Trophoblast cell (in vitro differentiated cells and primary cell): Measurements from ENCODE around the gene PLA2G4A.

Experiments used
- DNase-seq, 2 donors: peaks; one replicate each; pipeline ENCODE4 v3.0.0-alpha.2; 2016
- H2AFZ ChIP-seq: 2 replicates; pipeline ENCODE4 v1.6.1; 2013; ENCODE audit warnings: low read length, moderate library complexity, mild to moderate bottlenecking; ENCODE audit not compliant: insufficient read depth, poor library complexity
- H2AK5ac ChIP-seq: 2 replicates; pipeline ENCODE4 v1.6.1; 2013; ENCODE audit warnings: mild to moderate bottlenecking, low read length
- H2BK120ac ChIP-seq: 2 replicates; pipeline ENCODE4 v1.6.1; 2013; ENCODE audit warnings: low read length, mild to moderate bottlenecking, moderate library complexity; ENCODE audit not compliant: insufficient read depth, poor library complexity
- H2BK12ac ChIP-seq: 2 replicates; pipeline ENCODE4 v1.6.1; 2013; ENCODE audit warnings: mild to moderate bottlenecking, low read length, moderate library complexity
- H2BK5ac ChIP-seq: 2 replicates; pipeline ENCODE4 v1.6.1; 2013; ENCODE audit warnings: low read length, low read depth, moderate library complexity, mild to moderate bottlenecking; ENCODE audit not compliant: poor library complexity
- H3K14ac ChIP-seq: 2 replicates; pipeline ENCODE4 v1.6.1; 2013; ENCODE audit warnings: mild to moderate bottlenecking, low read length
- H3K18ac ChIP-seq: 2 replicates; pipeline ENCODE4 v1.6.1; 2013; ENCODE audit warnings: mild to moderate bottlenecking, low read length
- H3K23ac ChIP-seq: 2 replicates; pipeline ENCODE4 v1.6.1; 2013; ENCODE audit warnings: low read length
- H3K27ac ChIP-seq: 2 replicates; pipeline ENCODE4 v1.5.1; 2013; ENCODE audit warnings: low read depth, mild to moderate bottlenecking, inconsistent platforms, low read length, moderate library complexity
- H3K27me3 ChIP-seq: 2 replicates; pipeline ENCODE4 v1.6.1; 2013; ENCODE audit warnings: inconsistent platforms, mild to moderate bottlenecking, low read length, moderate library complexity; ENCODE audit not compliant: insufficient read depth
- H3K36me3 ChIP-seq, 2 experiments: 1 replicate in 1 of 2; 2 replicates in 1 of 2; pipeline ENCODE4 v1.6.1; 2013; ENCODE audit warnings: low read length in 2 of 2, mild to moderate bottlenecking in 2 of 2, moderate library complexity in 1 of 2; ENCODE audit not compliant: insufficient read depth in 2 of 2, control insufficient read depth in 1 of 2
- H3K4ac ChIP-seq: 2 replicates; pipeline ENCODE4 v1.6.1; 2013; ENCODE audit warnings: low read depth, mild to moderate bottlenecking, low read length, moderate library complexity
- H3K4me1 ChIP-seq, 2 experiments: 1 replicate in 1 of 2; 2 replicates in 1 of 2; pipeline ENCODE4 v1.6.1; 2013; ENCODE audit warnings: low read length in 2 of 2, mild to moderate bottlenecking in 2 of 2, moderate library complexity in 1 of 2; ENCODE audit not compliant: insufficient read depth in 2 of 2, control insufficient read depth in 1 of 2
- H3K4me2 ChIP-seq: 2 replicates; pipeline ENCODE4 v1.6.1; 2013; ENCODE audit warnings: inconsistent platforms, mild to moderate bottlenecking, low read length, moderate library complexity
- H3K4me3 ChIP-seq: 2 replicates; pipeline ENCODE4 v1.5.1; 2013; ENCODE audit warnings: mild to moderate bottlenecking, low read depth, low read length, inconsistent platforms
- H3K79me1 ChIP-seq: one replicate; pipeline ENCODE4 v1.6.1; 2013; ENCODE audit warnings: low read length
- H3K79me2 ChIP-seq: 2 replicates; pipeline ENCODE4 v1.6.1; 2013; ENCODE audit warnings: low read length, mild to moderate bottlenecking; ENCODE audit not compliant: control insufficient read depth, insufficient read depth, poor library complexity
- H3K9ac ChIP-seq: 2 replicates; pipeline ENCODE4 v1.6.1; 2013; ENCODE audit warnings: mild to moderate bottlenecking, low read length
- H3K9me3 ChIP-seq: 2 replicates; pipeline ENCODE4 v1.6.1; 2013; ENCODE audit warnings: low read depth, mild to moderate bottlenecking, control low read depth, inconsistent platforms, low read length; ENCODE audit not compliant: insufficient read depth
- H4K12ac ChIP-seq: 2 replicates; pipeline ENCODE4 v1.6.1; 2013; ENCODE audit warnings: low read depth, mild to moderate bottlenecking, low read length, moderate library complexity
- H4K8ac ChIP-seq: 2 replicates; pipeline ENCODE4 v1.6.1; 2013; ENCODE audit warnings: low read depth, mild to moderate bottlenecking, low read length, moderate library complexity
- H4K91ac ChIP-seq: one replicate; pipeline ENCODE4 v1.6.1; 2013; ENCODE audit warnings: low read depth, mild to moderate bottlenecking, low read length, moderate library complexity
- WGBS: extraction: QIAGEN DNeasy Blood & Tissue Kit; methylation state at CpG from one replicate; pipeline ENCODE4 v1.1.7; 2013; ENCODE audit warnings: missing lambda C conversion rate; ENCODE audit not compliant: insufficient read length, insufficient coverage; ENCODE audit errors: extremely low coverage; 5-methylcytosine and 5-hydroxymethylcytosine counted together

The PLA2G4A gene

DNA sequence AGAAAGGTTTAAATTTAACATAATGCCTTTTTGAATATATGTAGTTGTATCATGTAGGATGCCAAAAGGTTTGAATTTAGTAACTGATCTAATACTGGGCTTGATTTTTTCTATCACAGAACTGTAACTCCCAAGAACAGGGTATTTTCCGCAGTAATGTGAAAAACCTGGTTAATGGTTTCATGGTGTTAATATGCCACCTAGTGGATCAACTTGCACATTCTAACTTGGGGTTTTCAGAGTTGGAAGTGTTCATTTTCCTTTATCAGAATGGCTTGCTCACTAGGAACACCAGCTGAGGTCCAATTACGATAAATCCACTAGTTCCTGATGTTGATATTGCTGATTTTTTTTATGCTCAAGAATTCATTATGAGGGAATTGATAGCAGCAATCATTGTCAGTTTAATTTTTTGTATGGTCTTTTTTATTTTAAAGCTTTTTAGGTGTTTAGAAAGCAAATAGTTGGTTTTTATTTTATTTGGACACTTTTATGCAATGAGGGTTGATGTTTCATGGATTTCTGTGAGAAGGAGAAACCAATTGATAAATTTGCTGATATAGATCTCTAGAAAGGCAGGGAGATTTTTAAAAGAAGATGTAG is 157.2 kb downstream of the PLA2G4A start:
- Histone ChIP-seq H3K4me1 (peaks cover 2 to 4% of the 10 kb centered on the region in 2 experiments), H3K18ac (no peak overlapping the region), H3K14ac (no peak overlapping the region), H3K27ac (no peak overlapping the region), H2BK12ac (no peak overlapping the region), H2BK120ac (no peak overlapping the region), H4K91ac (no peak overlapping the region), H3K23ac (no peak overlapping the region), H3K79me1 (peaks cover 1% of the 10 kb centered on the region), H3K9ac (no peak overlapping the region), H3K79me2 (no peaks in the 10 kb centered on the region), H3K27me3 (no peaks in the 10 kb centered on the region), H2AFZ (no peak overlapping the region), H3K9me3 (no peaks in the 10 kb centered on the region), H2AK5ac (no peak overlapping the region), H3K4me3 (no peak overlapping the region), H2BK5ac (no peak overlapping the region), H4K12ac (no peak overlapping the region), H3K4ac (no peak overlapping the region), H3K36me3 (no peaks in the 10 kb centered on the region), H4K8ac (no peak overlapping the region), H3K4me2 (no peak overlapping the region)
- peak; percentile 25 to 85 for DNase-seq
- WGBS, result no CpG with 5 or more reads among the region's 2 CpGs

DNA sequence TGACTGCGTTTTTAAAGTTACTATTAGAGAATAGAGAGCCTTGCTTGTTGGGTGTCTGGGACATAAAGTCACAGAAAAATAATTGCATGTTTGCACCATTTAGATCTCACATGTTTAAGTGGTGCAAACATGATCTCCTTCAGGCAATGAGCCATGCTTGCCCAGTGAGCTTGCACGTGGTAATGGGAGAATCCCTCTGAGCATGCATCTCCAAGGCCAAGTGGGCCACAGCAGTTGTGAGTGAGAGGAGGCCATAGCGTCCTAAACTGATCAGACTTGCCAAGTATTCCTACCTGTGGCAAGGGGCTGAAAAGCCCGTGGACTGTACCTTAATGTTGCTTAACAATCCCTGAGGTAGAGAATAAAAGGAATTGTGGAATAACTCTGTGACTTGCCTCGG is 158.3 kb downstream of the PLA2G4A start:
- no peak overlapping the region for H2BK120ac ChIP-seq
- no peak overlapping the region for H4K91ac ChIP-seq
- H3K9me3 ChIP-seq, result no peaks in the 10 kb centered on the region
- H3K79me2 ChIP-seq, result no peaks in the 10 kb centered on the region
- H3K4me3 ChIP-seq, result no peak overlapping the region
- no peak overlapping the region for H3K23ac ChIP-seq
- no peak overlapping the region for H2BK12ac ChIP-seq
- peaks cover 2 to 4% of the 10 kb centered on the region in 2 experiments for H3K4me1 ChIP-seq
- no peak overlapping the region for H2AK5ac ChIP-seq
- no peak overlapping the region for H4K12ac ChIP-seq
- H3K79me1 ChIP-seq, result peaks cover 1% of the 10 kb centered on the region
- H3K27me3 ChIP-seq, result no peaks in the 10 kb centered on the region
- H3K14ac ChIP-seq, result no peak overlapping the region
- H4K8ac ChIP-seq, result no peak overlapping the region
- H3K27ac ChIP-seq, result no peak overlapping the region
- no peak overlapping the region for H3K18ac ChIP-seq
- H3K9ac ChIP-seq, result no peak overlapping the region
- no peak overlapping the region for H3K4me2 ChIP-seq
- H3K36me3 ChIP-seq, result no peaks in the 10 kb centered on the region
- H3K4ac ChIP-seq, result no peak overlapping the region
- H2AFZ ChIP-seq, result no peak overlapping the region
- no CpG with 5 or more reads among the region's 5 CpGs for WGBS
- H2BK5ac ChIP-seq, result no peak overlapping the region
- no peak for DNase-seq

DNA sequence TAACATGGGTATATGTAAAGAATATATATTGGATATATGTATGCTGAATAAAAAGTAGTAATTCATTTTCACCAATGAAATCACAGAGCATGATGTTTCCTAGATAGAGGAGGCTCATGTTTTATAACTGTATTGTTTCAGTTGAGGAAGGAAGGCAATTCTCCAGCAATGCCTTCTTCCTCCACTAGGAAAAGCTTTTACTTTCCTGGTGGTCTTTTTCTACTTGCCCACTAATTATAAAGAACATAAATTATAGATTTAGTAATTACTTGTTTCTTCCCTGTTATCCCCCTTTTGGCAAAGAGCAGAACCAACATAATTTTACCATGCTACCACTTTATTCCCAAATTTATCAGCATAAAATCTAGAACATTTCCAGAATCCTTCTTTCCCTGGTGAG is 159.0 kb downstream of the PLA2G4A start:
- H3K79me2 ChIP-seq, result no peaks in the 10 kb centered on the region
- H3K14ac ChIP-seq, result no peak overlapping the region
- H3K9ac ChIP-seq, result no peak overlapping the region
- no peak overlapping the region for H2AFZ ChIP-seq
- no peak overlapping the region for H2AK5ac ChIP-seq
- no peaks in the 10 kb centered on the region for H3K27me3 ChIP-seq
- no peak overlapping the region for H4K12ac ChIP-seq
- DNase-seq, result no peak
- no peak overlapping the region for H4K91ac ChIP-seq
- H3K4me1 ChIP-seq, result peaks cover 2 to 4% of the 10 kb centered on the region in 2 experiments
- H3K4ac ChIP-seq, result no peak overlapping the region
- H4K8ac ChIP-seq, result no peak overlapping the region
- H3K23ac ChIP-seq, result no peak overlapping the region
- H3K36me3 ChIP-seq, result no peaks in the 10 kb centered on the region
- no peak overlapping the region for H3K4me3 ChIP-seq
- no peak overlapping the region for H2BK5ac ChIP-seq
- H3K4me2 ChIP-seq, result no peak overlapping the region
- H3K18ac ChIP-seq, result no peak overlapping the region
- H2BK12ac ChIP-seq, result no peak overlapping the region
- no peak overlapping the region for H3K27ac ChIP-seq
- no peaks in the 10 kb centered on the region for H3K9me3 ChIP-seq
- H2BK120ac ChIP-seq, result no peak overlapping the region
- peaks cover 1% of the 10 kb centered on the region for H3K79me1 ChIP-seq

DNA sequence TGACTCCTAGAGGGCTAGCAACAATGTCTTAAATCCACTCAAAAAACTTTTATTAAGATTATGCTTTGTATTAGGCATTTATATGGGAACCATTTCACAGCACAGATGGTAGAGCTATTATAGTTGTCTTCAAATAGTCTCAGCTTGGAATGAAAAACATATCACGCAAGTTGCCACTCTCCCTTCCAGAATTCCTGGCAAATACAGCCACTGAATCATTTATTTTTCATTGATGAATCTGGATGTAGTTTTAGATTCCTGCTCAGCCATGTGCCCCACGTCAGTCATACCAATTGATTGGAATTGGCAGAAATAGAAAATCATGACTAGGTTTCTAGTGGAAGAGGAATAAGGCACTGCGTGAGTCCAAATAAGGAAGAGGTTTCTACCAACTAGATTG is 165.2 kb downstream of the PLA2G4A start:
- no peak overlapping the region for H3K14ac ChIP-seq
- H3K4me2 ChIP-seq, result no peak overlapping the region
- DNase-seq, result no peak
- no peak overlapping the region for H3K27ac ChIP-seq
- no peak overlapping the region for H2AK5ac ChIP-seq
- no peak overlapping the region for H3K9ac ChIP-seq
- no peaks in the 10 kb centered on the region for H3K79me1 ChIP-seq
- no peak overlapping the region for H4K8ac ChIP-seq
- no peak overlapping the region for H2BK5ac ChIP-seq
- H3K18ac ChIP-seq, result no peak overlapping the region
- H3K4me1 ChIP-seq, result no peaks in the 10 kb centered on the region
- H4K12ac ChIP-seq, result no peak overlapping the region
- no peaks in the 10 kb centered on the region for H3K9me3 ChIP-seq
- H2BK120ac ChIP-seq, result no peak overlapping the region
- no peak overlapping the region for H3K4me3 ChIP-seq
- no peaks in the 10 kb centered on the region for H3K27me3 ChIP-seq
- H3K79me2 ChIP-seq, result no peaks in the 10 kb centered on the region
- H3K36me3 ChIP-seq, result no peaks in the 10 kb centered on the region
- no peak overlapping the region for H3K4ac ChIP-seq
- no peak overlapping the region for H2AFZ ChIP-seq
- H4K91ac ChIP-seq, result no peak overlapping the region
- no CpG with 5 or more reads among the region's 3 CpGs for WGBS
- H2BK12ac ChIP-seq, result no peak overlapping the region
- no peak overlapping the region for H3K23ac ChIP-seq
